PC-3 (cell line): ENCODE measurements around the gene APCDD1L.

Source experiments
- EZH2 ChIP-seq: fragments of 300-600 bp; sonication (generic); IDR thresholded peaks from one replicate; pipeline ENCODE4 v1.6.1; 2017; ENCODE audit warnings: antibody characterized with exemption, mild to moderate bottlenecking, low read length; ENCODE audit not compliant: unreplicated experiment
- EZH2phosphoT487 ChIP-seq: fragments of 300-600 bp; sonication (generic); IDR thresholded peaks from 2 replicates; pipeline ENCODE4 v1.6.1; 2018; ENCODE audit warnings: mild to moderate bottlenecking, antibody characterized with exemption, low read length, borderline replicate concordance
- TF ChIP-seq, protein P1 (sequence below): fragments of 300-600 bp; sonication (generic); conservative IDR thresholded peaks from 2 replicates; pipeline ENCODE4 v1.5.1; 2017; ENCODE audit warnings: antibody characterized with exemption, low read depth, mild to moderate bottlenecking, low read length

DNA sequence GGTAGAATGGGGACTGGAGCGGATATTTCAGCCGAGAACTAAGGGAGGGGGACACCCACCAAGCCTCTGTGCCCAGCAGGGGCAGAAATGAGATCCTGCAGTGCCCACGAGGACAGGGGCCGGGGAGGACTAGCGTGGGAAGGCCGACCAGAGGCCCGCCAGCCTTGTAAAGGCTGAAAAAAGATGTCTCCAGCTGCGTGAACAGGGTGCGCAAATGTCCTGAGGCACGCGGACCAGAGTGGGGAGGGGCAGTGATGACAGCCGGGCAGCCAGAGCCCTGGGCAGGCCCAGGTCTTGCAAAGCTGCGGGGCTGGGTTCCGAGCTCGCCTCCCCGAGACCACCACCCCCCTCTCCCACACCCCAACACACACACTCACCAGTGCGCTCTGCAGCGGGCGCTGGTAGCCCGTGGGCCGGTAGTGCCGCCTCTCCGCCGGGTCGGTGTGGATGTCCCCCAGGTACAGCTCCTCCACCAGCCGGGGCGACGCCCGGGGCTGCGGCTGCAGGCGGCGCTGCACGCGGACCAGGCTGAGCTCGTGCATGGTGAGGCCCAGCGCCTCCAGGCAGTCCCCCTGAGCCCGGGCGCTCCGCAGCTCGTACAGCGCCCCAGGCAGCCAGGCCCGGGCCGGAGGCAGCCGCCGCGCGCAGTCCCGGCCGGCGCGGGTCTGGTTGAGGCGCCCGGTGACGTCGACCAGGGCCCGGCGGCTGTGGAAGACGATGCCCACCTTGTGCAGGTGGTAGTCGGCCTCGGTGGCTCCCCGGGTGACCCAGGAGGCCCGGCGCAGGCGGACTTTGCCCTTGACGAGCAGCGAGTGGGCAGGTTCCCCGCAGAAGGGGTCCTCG is 48.2 kb downstream of the APCDD1L start:
- TF ChIP-seq, protein P1, sequence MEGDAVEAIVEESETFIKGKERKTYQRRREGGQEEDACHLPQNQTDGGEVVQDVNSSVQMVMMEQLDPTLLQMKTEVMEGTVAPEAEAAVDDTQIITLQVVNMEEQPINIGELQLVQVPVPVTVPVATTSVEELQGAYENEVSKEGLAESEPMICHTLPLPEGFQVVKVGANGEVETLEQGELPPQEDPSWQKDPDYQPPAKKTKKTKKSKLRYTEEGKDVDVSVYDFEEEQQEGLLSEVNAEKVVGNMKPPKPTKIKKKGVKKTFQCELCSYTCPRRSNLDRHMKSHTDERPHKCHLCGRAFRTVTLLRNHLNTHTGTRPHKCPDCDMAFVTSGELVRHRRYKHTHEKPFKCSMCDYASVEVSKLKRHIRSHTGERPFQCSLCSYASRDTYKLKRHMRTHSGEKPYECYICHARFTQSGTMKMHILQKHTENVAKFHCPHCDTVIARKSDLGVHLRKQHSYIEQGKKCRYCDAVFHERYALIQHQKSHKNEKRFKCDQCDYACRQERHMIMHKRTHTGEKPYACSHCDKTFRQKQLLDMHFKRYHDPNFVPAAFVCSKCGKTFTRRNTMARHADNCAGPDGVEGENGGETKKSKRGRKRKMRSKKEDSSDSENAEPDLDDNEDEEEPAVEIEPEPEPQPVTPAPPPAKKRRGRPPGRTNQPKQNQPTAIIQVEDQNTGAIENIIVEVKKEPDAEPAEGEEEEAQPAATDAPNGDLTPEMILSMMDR: no peak
- no peak for TF ChIP-seq EZH2phosphoT487
- TF ChIP-seq EZH2: no peak
